Right lobe of liver (tissue), 6 donors: ENCODE measurements around the gene GPC5. TPM values are rescaled to one million over a fixed set of nuclear protein-coding genes. Genes with fewer than 3 reads are reported as not detected.

Experiments used
- ATAC-seq, 4 donors: fragments of 200-7000 bp; cut with Tn5 transposase; one replicate each; pipeline ENCODE4 v1.9.1; 2020; ENCODE audit warnings: mild to moderate bottlenecking in 4 of 4, moderate library complexity in 4 of 4
- DNase-seq, 3 donors: peaks; one replicate each; pipeline ENCODE4 v3.0.0-alpha.2; 2020
- H3K27ac ChIP-seq, 3 donors: fragments of 200-600 bp; one replicate each; pipeline ENCODE4 v1.8.0; 2022
- H3K27me3 ChIP-seq, 2 donors: fragments of 200-600 bp; one replicate each; pipeline ENCODE4 v1.8.0; 2022
- H3K36me3 ChIP-seq, 4 donors: fragments of 200-600 bp; sonication (generic) in 1 of 4; one replicate each; pipeline versions ENCODE4 v1.5.1 to v1.8.0; 2017 to 2022; ENCODE audit warnings: control low read depth in 1 of 4
- H3K4me1 ChIP-seq, 4 donors: fragments of 200-600 bp; sonication (generic) in 1 of 4; one replicate each; pipeline versions ENCODE4 v1.5.1 to v1.8.0; 2017 to 2022; ENCODE audit warnings: control low read depth in 1 of 4
- H3K4me3 ChIP-seq, 3 donors: fragments of 200-600 bp; one replicate each; pipeline ENCODE4 v1.8.0; 2022
- H3K9me3 ChIP-seq, 4 donors: fragments of 200-600 bp; sonication (generic) in 1 of 4; one replicate each; pipeline versions ENCODE4 v1.5.1 to v1.8.0; 2017 to 2022; ENCODE audit warnings: control low read depth in 1 of 4
- CTCF ChIP-seq, 4 donors: fragments of 200-600 bp in 3 of 4; fragments of 450-650 bp in 1 of 4; IDR thresholded peaks; one replicate each; pipeline versions ENCODE4 v1.5.1 to v1.8.0; 2016 to 2022; ENCODE audit warnings: antibody characterized with exemption in 4 of 4, mild to moderate bottlenecking in 2 of 4
- POLR2A ChIP-seq: fragments of 450-650 bp; IDR thresholded peaks from one replicate; pipeline ENCODE4 v1.6.1; 2017; ENCODE audit warnings: antibody characterized with exemption, mild to moderate bottlenecking
- WGBS: methylation state at CpG from one replicate; pipeline ENCODE4 v1.1.6; 2018; ENCODE audit warnings: low coverage, low lambda C conversion rate; ENCODE audit not compliant: insufficient coverage; ENCODE audit errors: missing lambda C conversion rate; 5-methylcytosine and 5-hydroxymethylcytosine counted together
- intact Hi-C, 2 donors: fragments of 100-400 bp; cut with DNase I; formaldehyde crosslinking; loops; one replicate each; pipeline versions ENCODE4 v1.11.2 to v1.14.1; 2022
- total RNA-seq, 6 experiments: library from RNA; depleted of rRNA in 2 of 6; stranded (reverse); fragments of >200 nt in 2 of 6; fragmentation: NEBNext Ultra II Directional in 3 of 6; extraction: Animal tissue kit (Norgen Biotek cat#: 25700) in 3 of 6; gene quantifications; one replicate each; pipeline versions ENCODE4 v1.1.0 to v1.2.4, GENCODE V29; 2016 to 2023
- donor health status: DM: no; HTN: yes; CAD: no.
- donor health status: DM: no; HTN: no; CAD: no.
- donor health status: DM: no; HTN: no; CAD: no.
- donor health status: DM: no; HTN: yes; CAD: no.
- donor health status: DM: no; HTN: yes; CAD: no.

The GPC5 gene
- total RNA-seq, 6 experiments from 2014 or later, result 0.12 to 0.99 (median 0.66) TPM

GRCh38 chr13:91571681-91572080 is 173.3 kb downstream of the GPC5 start:
- no peak for ATAC-seq
- Histone ChIP-seq H3K4me1 (no peaks in the 10 kb centered on the region), H3K9me3 (no peaks in the 10 kb centered on the region), H3K36me3 (no peaks in the 10 kb centered on the region), H3K4me3 (no peak overlapping the region), H3K27me3 (no peaks in the 10 kb centered on the region), H3K27ac (no peak overlapping the region)
- 83% methylated on average over 1 of the region's 5 CpGs for WGBS
- TF ChIP-seq POLR2A (no peak), CTCF (IDR thresholded peaks at IDR 0.05) (no peak)
- no peak for DNase-seq
- intact Hi-C loops, result no loop called here

GRCh38 chr13:91572439-91572838 is 174.0 kb downstream of the GPC5 start:
- WGBS, result no CpG with 5 or more reads among the region's 1 CpG
- intact Hi-C loops, result no loop called here
- Histone ChIP-seq H3K4me1 (no peaks in the 10 kb centered on the region), H3K36me3 (no peaks in the 10 kb centered on the region), H3K9me3 (no peaks in the 10 kb centered on the region), H3K4me3 (no peak overlapping the region), H3K27ac (no peak overlapping the region), H3K27me3 (no peaks in the 10 kb centered on the region)
- TF ChIP-seq POLR2A (no peak), CTCF (IDR thresholded peaks at IDR 0.05) (no peak)
- DNase-seq (no peak), ATAC-seq (no peak)

DNA sequence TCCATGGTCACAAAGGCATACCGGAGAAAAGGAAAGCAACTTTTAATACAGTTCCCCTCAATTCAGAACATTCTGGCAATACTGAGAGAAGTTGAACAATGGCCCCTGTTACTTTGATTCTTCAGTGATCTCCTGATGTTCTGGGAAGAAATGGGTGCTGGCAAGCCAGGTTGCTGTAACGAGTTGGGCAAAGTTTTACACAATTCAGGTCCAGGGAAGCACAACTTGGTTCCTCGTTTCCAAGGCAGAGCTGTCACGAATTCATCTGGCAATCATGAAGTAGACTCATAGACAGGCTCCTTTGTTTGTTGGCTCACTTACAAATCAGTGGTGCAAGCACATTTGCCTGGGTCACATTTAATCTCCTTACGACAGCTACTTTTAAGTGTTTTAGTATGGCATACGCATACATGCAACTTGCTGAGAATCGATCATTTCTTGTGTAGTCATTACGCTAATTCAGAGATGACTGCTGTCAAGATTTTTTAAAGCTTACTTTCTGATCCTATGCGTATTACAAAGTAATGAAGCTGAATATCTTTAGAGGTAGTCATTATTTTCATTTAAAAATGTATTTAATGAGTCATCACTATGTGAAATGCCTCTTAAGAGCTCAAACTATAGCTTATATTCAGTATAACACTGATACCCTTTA is 174.7 kb downstream of the GPC5 start:
- intact Hi-C loops, result no loop called here
- Histone ChIP-seq H3K9me3 (no peaks in the 10 kb centered on the region), H3K4me3 (no peak overlapping the region), H3K4me1 (no peaks in the 10 kb centered on the region), H3K36me3 (no peaks in the 10 kb centered on the region), H3K27me3 (no peaks in the 10 kb centered on the region), H3K27ac (no peak overlapping the region)
- WGBS, result 87% methylated on average over 9 of the region's 9 CpGs
- ATAC-seq (no peak), DNase-seq (no peak)
- no peak for TF ChIP-seq POLR2A
- TF ChIP-seq CTCF (IDR thresholded peaks at IDR 0.05), result no peak

DNA sequence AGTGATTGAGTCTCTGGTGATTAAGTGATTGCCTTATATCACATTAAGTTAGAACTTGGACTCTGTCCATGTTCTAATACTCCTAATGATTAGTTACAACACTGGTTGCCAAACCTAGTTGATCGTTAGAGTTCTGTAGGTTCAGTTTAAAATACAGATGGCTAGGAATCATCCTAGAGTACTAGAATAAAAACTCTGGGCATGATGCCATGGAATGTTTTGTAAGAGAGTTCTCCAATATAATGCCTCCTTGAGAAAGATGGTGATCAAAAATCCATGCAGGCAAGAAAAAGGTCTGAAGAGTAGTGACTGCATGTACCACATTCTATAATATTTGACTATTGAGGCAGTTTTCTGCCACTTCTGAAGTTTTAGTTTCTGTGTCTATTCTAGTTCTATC is 176.3 kb downstream of the GPC5 start:
- TF ChIP-seq POLR2A (no peak), CTCF (IDR thresholded peaks at IDR 0.05) (no peak)
- intact Hi-C loops, result no loop called here
- no peaks in the 10 kb centered on the region for H3K36me3 ChIP-seq
- no peaks in the 10 kb centered on the region for H3K27me3 ChIP-seq
- H3K27ac ChIP-seq, result no peak overlapping the region
- no peak overlapping the region for H3K4me3 ChIP-seq
- no peaks in the 10 kb centered on the region for H3K9me3 ChIP-seq
- DNase-seq, result no peak
- WGBS, result 31% methylated on average over 1 of the region's 1 CpG
- no peak for ATAC-seq
- no peaks in the 10 kb centered on the region for H3K4me1 ChIP-seq

GRCh38 chr13:91576590-91576989 is 178.2 kb downstream of the GPC5 start:
- H3K4me1 ChIP-seq, result no peaks in the 10 kb centered on the region
- H3K27me3 ChIP-seq, result no peaks in the 10 kb centered on the region
- H3K36me3 ChIP-seq, result no peaks in the 10 kb centered on the region
- ATAC-seq (no peak), DNase-seq (no peak)
- H3K4me3 ChIP-seq, result no peak overlapping the region
- 80% methylated on average over 1 of the region's 2 CpGs for WGBS
- intact Hi-C loops, result no loop called here
- no peak for TF ChIP-seq POLR2A
- TF ChIP-seq CTCF (IDR thresholded peaks at IDR 0.05), result no peak
- no peak overlapping the region for H3K27ac ChIP-seq
- no peaks in the 10 kb centered on the region for H3K9me3 ChIP-seq
